ENCODE results near the gene GPS2.
A peak's percentile ranks its signal among the peaks of the same experiment; 100 is the strongest.
"Not testable (repeated sequence)": the region's sequence is repeated elsewhere in the genome, so short reads cannot be mapped to it uniquely, and the experiment has no call there.

GPS2 gene

GRCh38 chr17:7334938-7335538, 19.9 kb upstream of the GPS2 start:
- Mint-ChIP-seq H3K9me3 (no peaks in the 10 kb centered on the region), H3K27ac (no peak overlapping the region), H3K4me3 (no peak overlapping the region), H3K36me3 (ENCODE audit: low read depth) (no peaks in the 10 kb centered on the region), H3K4me1 (peaks cover 10% of the 10 kb centered on the region), H3K27me3 (ENCODE audit: low read depth) (peaks cover 6% of the 10 kb centered on the region)
- no peak for TF ChIP-seq CTCF (IDR thresholded peaks at IDR 0.05; ENCODE audit: unreplicated experiment in 3 of 3)

GRCh38 chr17:7332600-7333069, 17.5 kb upstream of the GPS2 start:
- peak overlapping the region; percentile 61 to 91 (median 62) for H3K27ac Mint-ChIP-seq
- peaks cover 28% of the 10 kb centered on the region for H3K4me1 Mint-ChIP-seq
- H3K9me3 Mint-ChIP-seq; H3K36me3 Mint-ChIP-seq (ENCODE audit: low read depth); H3K27me3 Mint-ChIP-seq (ENCODE audit: low read depth): not testable (repeated sequence)
- peak overlapping the region; percentile 48 to 60 (median 52) for H3K4me3 Mint-ChIP-seq

GRCh38 chr17:7332111-7332510, 17.0 kb upstream of the GPS2 start:
- H3K4me3 Mint-ChIP-seq = peak overlapping the region; percentile 11 to 52 (median 48)
- TF ChIP-seq CTCF (IDR thresholded peaks at IDR 0.05; ENCODE audit: unreplicated experiment in 3 of 3) = no peak
- H3K4me1 Mint-ChIP-seq = peaks cover 30% of the 10 kb centered on the region
- H3K27me3 Mint-ChIP-seq (ENCODE audit: low read depth) = peaks cover 6% of the 10 kb centered on the region
- H3K36me3 Mint-ChIP-seq (ENCODE audit: low read depth) = no peaks in the 10 kb centered on the region
- no peaks in the 10 kb centered on the region for H3K9me3 Mint-ChIP-seq
- H3K27ac Mint-ChIP-seq = peak overlapping the region; percentile 61 to 91 (median 62)

- TF ChIP-seq CTCF (IDR thresholded peaks at IDR 0.05; ENCODE audit: unreplicated experiment in 3 of 3) = no peak
- Mint-ChIP-seq H3K9me3 (no peaks in the 10 kb centered on the region), H3K4me1 (peaks cover 30% of the 10 kb centered on the region), H3K27ac (peak overlapping the region; percentile 27 to 98 (median 97)), H3K36me3 (ENCODE audit: low read depth) (no peaks in the 10 kb centered on the region), H3K4me3 (peak overlapping the region; percentile 92 to 98 (median 94)), H3K27me3 (ENCODE audit: low read depth) (peaks cover 6% of the 10 kb centered on the region)
Measured at GRCh38 chr17:7330638-7331015, 15.5 kb upstream of the GPS2 start.

GRCh38 chr17:7329997-7330637, 15.0 kb upstream of the GPS2 start:
- peaks cover 30% of the 10 kb centered on the region for H3K4me1 Mint-ChIP-seq
- peak overlapping the region; percentile 92 to 98 (median 94) for H3K4me3 Mint-ChIP-seq
- H3K27ac Mint-ChIP-seq = peak overlapping the region; percentile 96 to 98 (median 97)
- peaks cover under 1% of the 10 kb centered on the region for H3K27me3 Mint-ChIP-seq (ENCODE audit: low read depth)
- H3K9me3 Mint-ChIP-seq = no peaks in the 10 kb centered on the region
- no peaks in the 10 kb centered on the region for H3K36me3 Mint-ChIP-seq (ENCODE audit: low read depth)
- no peak for TF ChIP-seq CTCF (IDR thresholded peaks at IDR 0.05; ENCODE audit: unreplicated experiment in 3 of 3)

- H3K27me3 Mint-ChIP-seq (ENCODE audit: low read depth) = no peaks in the 10 kb centered on the region
- TF ChIP-seq CTCF (IDR thresholded peaks at IDR 0.05; ENCODE audit: unreplicated experiment in 3 of 3) = no peak
- H3K27ac Mint-ChIP-seq = peak overlapping the region; percentile 96 to 98 (median 97)
- no peaks in the 10 kb centered on the region for H3K36me3 Mint-ChIP-seq (ENCODE audit: low read depth)
- H3K4me1 Mint-ChIP-seq = peaks cover 30% of the 10 kb centered on the region
- peak overlapping the region; percentile 92 to 98 (median 94) for H3K4me3 Mint-ChIP-seq
- H3K9me3 Mint-ChIP-seq = no peaks in the 10 kb centered on the region
Measured at GRCh38 chr17:7329374-7329996, 14.3 kb upstream of the GPS2 start.

Measured in nephron (organoid).